Neural cell (in vitro differentiated cells): ENCODE measurements around the gene HSPB3.

Source experiments
- CTCF ChIP-seq: fragments of 450-650 bp; IDR thresholded peaks from 2 replicates; pipeline ENCODE4 v1.5.1; 2014; ENCODE audit warnings: antibody characterized with exemption, mild to moderate bottlenecking, moderate library complexity; ENCODE audit not compliant: poor library complexity, severe bottlenecking
- EZH2 ChIP-seq: fragments of 200-600, 300-800 bp; shearing (Covaris generic), sonication (generic); IDR thresholded peaks from 2 replicates; pipeline ENCODE4 v1.6.1; 2014; ENCODE audit warnings: antibody characterized with exemption, low read length, borderline replicate concordance, mild to moderate bottlenecking; ENCODE audit not compliant: insufficient read depth, poor library complexity, severe bottlenecking
- MXI1 ChIP-seq: fragments of 450-650 bp; conservative IDR thresholded peaks from 2 replicates; pipeline ENCODE4 v1.6.1; 2014; ENCODE audit warnings: antibody characterized with exemption, mild to moderate bottlenecking; ENCODE audit not compliant: poor library complexity, severe bottlenecking
- RAD21 ChIP-seq: fragments of 450-650 bp; conservative IDR thresholded peaks from 2 replicates; pipeline ENCODE4 v1.6.1; 2014; ENCODE audit warnings: antibody characterized with exemption, mild to moderate bottlenecking, moderate library complexity
- SMC3 ChIP-seq: fragments of 450-650 bp; conservative IDR thresholded peaks from 2 replicates; pipeline ENCODE4 v1.6.1; 2014; ENCODE audit warnings: antibody characterized with exemption, mild to moderate bottlenecking, moderate library complexity; ENCODE audit not compliant: poor library complexity
- TAF1 ChIP-seq: IDR thresholded peaks from 2 replicates; pipeline ENCODE4 v1.6.1; 2012; ENCODE audit warnings: low read depth

DNA sequence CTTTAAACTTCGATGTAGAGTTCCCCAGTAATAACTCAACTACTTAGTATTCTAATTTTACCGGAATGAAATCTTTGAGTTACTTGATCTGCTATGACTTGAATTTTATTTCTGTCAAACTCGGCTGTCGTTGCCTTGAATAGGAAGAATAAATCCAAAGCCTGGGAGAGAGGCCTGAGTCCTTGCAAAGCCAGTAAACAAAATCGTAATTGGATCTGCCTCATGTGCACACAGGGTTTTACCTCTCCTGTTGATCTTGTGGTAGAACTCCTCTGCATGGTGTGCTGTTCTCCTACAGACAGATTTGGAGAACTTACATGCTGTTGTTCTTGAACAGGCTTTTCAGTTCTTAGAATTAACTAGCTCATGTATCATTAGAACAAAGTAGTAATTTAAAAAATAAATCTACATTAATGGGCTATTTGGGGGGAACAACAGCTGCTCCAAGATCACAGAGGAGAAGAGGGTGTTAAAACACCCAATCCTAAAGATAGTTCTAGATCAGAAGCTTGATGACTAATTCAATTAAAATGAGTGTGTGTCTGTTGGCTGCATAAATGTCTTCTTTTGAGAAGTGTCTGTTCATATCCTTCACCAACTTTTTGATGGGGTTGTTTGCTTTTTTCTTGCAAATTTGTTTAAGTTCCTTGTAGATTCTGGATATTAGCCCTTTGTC, 28.9 kb downstream of the HSPB3 start:
- no peak for TF ChIP-seq SMC3
- TF ChIP-seq EZH2, result no peak
- TF ChIP-seq CTCF, result no peak
- no peak for TF ChIP-seq MXI1
- TF ChIP-seq RAD21, result no peak
- TF ChIP-seq TAF1, result no peak
